GM12872 (cell line): Measurements from ENCODE around the gene CCL14.
A peak's percentile ranks its signal among the peaks of the same experiment; 100 is the strongest.

Experiments
- TF ChIP-seq, protein P1 (sequence below): IDR thresholded peaks from 3 replicates; pipeline ENCODE4 v1.5.1; 2011; ENCODE audit warnings: low read depth, mild to moderate bottlenecking, low read length, moderate library complexity; ENCODE audit not compliant: insufficient read depth

Gene CCL14

DNA sequence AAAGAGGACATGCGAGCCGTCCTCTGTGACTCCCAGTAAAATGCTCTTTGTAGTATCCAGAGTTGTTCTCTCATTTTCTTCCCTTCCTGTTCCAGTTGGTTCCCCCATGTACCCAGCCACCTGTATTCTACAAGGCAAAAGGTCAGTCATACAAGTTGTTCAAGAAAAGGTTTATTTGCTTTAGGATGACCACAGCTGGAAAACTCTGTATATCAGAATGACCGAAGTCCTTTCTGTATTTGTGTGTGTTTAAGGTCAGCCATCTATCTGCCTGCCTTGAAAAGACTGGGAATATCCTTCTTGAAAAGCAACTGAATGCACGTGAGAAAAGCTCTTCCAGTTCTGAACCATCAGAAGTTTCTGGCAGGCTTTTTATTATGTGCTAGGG, 13.6 kb downstream of the CCL14 start:
- TF ChIP-seq, protein P1, sequence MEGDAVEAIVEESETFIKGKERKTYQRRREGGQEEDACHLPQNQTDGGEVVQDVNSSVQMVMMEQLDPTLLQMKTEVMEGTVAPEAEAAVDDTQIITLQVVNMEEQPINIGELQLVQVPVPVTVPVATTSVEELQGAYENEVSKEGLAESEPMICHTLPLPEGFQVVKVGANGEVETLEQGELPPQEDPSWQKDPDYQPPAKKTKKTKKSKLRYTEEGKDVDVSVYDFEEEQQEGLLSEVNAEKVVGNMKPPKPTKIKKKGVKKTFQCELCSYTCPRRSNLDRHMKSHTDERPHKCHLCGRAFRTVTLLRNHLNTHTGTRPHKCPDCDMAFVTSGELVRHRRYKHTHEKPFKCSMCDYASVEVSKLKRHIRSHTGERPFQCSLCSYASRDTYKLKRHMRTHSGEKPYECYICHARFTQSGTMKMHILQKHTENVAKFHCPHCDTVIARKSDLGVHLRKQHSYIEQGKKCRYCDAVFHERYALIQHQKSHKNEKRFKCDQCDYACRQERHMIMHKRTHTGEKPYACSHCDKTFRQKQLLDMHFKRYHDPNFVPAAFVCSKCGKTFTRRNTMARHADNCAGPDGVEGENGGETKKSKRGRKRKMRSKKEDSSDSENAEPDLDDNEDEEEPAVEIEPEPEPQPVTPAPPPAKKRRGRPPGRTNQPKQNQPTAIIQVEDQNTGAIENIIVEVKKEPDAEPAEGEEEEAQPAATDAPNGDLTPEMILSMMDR = no peak

DNA sequence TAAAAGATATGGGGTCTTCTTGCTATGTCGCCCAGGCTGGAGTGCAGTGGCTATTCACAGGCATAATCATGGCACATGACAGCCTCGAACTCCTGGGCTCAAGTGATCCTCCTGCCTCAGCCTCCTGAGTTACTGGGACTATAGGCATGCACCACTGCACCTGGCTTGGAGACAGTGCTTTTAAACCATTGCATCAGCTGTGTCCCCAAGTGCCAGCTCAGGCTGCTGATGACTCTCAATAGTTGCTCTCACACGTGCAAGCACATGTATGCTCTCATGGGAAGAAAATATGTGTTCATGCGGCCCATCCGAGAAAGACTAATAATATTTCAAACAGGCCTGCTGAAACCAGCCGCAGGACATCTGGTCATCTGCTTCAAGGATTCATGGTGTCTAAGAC, 14.0 kb downstream of the CCL14 start:
- TF ChIP-seq, protein P1 = no peak

DNA sequence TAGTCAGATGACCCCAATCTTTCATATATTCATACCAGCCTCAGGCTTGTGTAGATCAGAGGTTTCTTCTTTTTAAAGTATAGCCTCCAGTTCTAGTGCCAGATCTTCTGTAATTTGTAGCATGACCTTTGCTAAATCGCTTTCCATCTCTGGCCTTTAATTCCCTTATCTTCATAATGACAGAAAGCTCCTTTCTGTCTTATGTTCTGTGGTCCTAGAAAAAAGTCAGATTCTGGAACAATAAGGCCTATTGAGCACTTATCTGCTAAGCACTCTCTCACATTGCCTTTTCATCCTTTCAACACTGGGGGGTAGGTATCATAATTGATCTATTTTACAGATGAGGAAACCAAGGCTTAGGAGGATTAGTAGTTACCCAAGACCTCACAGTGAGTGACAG, 14.5 kb downstream of the CCL14 start:
- TF ChIP-seq, protein P1 = no peak

DNA sequence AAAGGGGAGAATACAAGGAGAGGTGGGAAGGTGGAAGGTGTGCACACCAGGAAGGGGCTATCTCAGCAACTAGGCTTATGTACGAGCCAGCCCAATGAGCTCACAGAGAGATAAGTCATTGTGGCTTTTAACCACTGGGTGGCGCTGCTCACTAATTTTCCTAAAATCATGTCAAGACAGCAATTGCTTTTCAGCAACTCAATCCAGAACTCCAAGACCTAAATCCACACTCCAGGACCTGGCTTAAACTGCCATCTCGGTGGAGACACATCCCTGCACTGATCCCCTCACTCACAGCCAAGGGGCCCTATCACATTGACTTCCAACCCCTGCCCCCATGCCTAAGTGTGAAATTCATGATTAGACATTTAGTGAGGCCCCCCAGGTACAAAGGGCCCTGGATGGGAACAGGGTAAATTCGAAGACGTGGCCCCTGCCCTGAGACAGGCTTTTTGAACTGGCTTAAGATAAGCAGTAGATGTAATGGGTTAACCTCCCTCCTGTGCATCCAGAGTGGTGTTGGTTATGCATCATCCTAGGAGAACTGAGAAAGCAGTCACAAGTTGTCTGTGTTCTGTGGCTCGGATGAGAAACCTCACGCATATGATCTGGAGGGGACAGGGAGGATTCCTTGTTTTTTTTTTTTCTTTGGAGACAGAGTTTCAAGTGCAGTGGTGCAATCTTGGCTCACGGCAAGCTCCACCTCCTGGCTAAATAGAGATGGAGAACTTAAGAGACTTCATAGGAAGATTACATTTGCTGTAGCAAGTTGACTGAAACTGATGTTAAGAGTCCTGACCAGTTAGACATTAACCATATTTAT, 16.8 kb downstream of the CCL14 start:
- TF ChIP-seq, protein P1 = peak; percentile 85

DNA sequence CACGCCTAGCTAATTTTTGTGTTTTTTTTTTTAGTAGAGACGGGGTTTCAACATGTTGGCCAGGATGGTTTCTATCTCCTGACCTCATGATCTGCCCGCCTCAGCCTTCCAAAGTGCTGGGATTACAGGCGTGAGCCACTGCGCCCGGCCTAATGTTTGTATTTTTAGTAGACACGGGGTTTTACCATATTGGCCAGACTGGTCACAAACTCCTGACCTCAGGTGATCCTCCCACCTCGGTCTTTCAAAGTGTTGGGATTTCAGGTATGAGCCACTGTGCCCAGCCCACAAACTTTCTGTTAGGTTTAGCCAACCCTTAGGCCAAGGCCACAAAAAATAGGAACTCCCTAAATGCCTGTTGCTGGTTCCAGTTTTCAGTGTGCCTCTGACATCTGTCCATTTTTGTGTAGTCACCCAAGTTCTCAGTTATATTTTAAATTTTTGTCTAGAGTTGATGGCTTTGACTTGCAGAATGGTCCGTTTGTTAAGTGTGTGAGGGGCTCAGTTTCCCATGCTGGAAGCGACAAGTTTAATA, 17.9 kb downstream of the CCL14 start:
- TF ChIP-seq, protein P1 = no peak

DNA sequence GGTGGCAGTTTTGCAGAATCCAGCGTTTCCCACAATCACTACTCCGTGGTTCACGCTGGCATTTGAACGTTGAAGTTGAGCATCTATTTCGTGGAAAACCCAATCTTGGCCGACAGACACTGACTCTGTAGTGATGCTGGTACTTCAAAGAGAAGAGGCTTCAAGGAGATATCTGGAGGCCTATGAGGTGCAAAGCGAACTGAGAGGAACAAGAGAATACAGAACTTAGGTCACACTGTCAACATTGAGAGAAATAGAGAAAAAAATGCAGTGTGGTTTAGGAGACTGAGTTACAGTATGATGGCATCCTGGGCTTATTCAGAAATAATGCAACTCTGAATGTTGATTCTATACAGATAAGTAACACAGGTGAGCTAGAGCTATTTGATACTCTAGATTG, 21.3 kb downstream of the CCL14 start:
- TF ChIP-seq, protein P1 = no peak

DNA sequence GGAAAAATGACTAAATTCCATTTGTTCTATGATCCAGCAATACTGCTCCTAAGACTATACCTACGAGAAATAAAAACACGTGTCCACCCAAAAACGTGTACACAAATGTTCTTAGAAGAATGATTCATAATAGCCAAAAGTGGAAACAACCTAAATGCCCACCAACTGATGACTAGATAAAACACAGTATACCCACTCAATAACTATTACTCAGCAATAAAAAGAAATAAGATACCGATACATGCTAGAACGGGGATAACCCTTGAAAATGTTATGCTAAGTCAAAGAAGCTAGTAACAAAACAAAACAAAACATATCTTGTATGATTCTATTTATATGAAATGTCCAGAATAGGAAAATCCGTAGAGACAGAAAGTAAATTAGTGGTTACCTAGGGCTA, 22.9 kb downstream of the CCL14 start:
- TF ChIP-seq, protein P1 = no peak
